NCI-H2029 treated with DMSO at 0.1 percent for 48 hours (cell line): ENCODE measurements around the gene ZNF397.
"Not testable (repeated sequence)": the region's sequence is repeated elsewhere in the genome, so short reads cannot be mapped to it uniquely, and the experiment has no call there.

Experiments
- DNase-seq: peaks from one replicate; lab custom pipeline; 2025; lab: John Stamatoyannopoulos, UW

The ZNF397 gene

GRCh38 chr18:35240664-35241447, at the start of gene ZNF397:
TSS of gene ZNF397 (plus strand) at chr18:35241034. CDS start at chr18:35242471, 1,437 bp downstream.
- peak; percentile 80 for DNase-seq

- no peak for DNase-seq
Observed at GRCh38 chr18:35191698-35192025, 49.2 kb upstream of the ZNF397 start.

- DNase-seq = peak; percentile 62
Observed at GRCh38 chr18:35192415-35192814, 48.4 kb upstream of the ZNF397 start.

GRCh38 chr18:35193316-35193715, 47.5 kb upstream of the ZNF397 start:
- DNase-seq = peak; percentile 67

- no peak for DNase-seq
Observed at GRCh38 chr18:35197296-35197695, 43.5 kb upstream of the ZNF397 start.

GRCh38 chr18:35201256-35201931, 39.4 kb upstream of the ZNF397 start:
- DNase-seq = no peak

- DNase-seq = no peak
Observed at GRCh38 chr18:35203067-35203466, 37.8 kb upstream of the ZNF397 start.

GRCh38 chr18:35205199-35205712, 35.6 kb upstream of the ZNF397 start:
- no peak for DNase-seq

GRCh38 chr18:35205746-35206458, 34.9 kb upstream of the ZNF397 start:
- DNase-seq = not testable (repeated sequence)

GRCh38 chr18:35215026-35215425, 25.8 kb upstream of the ZNF397 start:
- peak; percentile 41 for DNase-seq

- DNase-seq = not testable (repeated sequence)
Observed at GRCh38 chr18:35216611-35217010, 24.2 kb upstream of the ZNF397 start.

- DNase-seq = not testable (repeated sequence)
Observed at GRCh38 chr18:35219331-35219730, 21.5 kb upstream of the ZNF397 start.

GRCh38 chr18:35220424-35220823, 20.4 kb upstream of the ZNF397 start:
- DNase-seq = no peak

GRCh38 chr18:35223797-35224196, 17.0 kb upstream of the ZNF397 start:
- DNase-seq = no peak

- DNase-seq = no peak
Observed at GRCh38 chr18:35227254-35227653, 13.6 kb upstream of the ZNF397 start.

GRCh38 chr18:35231052-35231451, 9.8 kb upstream of the ZNF397 start:
- DNase-seq = peak; percentile 85

- no peak for DNase-seq
Observed at GRCh38 chr18:35236571-35237363, 4.1 kb upstream of the ZNF397 start.

GRCh38 chr18:35239314-35239713, 1.5 kb upstream of the ZNF397 start:
- no peak for DNase-seq

GRCh38 chr18:35241448-35241804, 592 bp downstream of the ZNF397 start:
- DNase-seq = no peak

GRCh38 chr18:35242426-35242825, 1.6 kb downstream of the ZNF397 start:
- DNase-seq = no peak

GRCh38 chr18:35244671-35245070, 3.8 kb downstream of the ZNF397 start:
- DNase-seq = no peak
